GM23248 (cell line): ENCODE results near the gene SOX6.

Experiments
- EZH2 ChIP-seq: fragments of 200-600 bp; sonication (generic); IDR thresholded peaks from 2 replicates; pipeline ENCODE4 v1.6.1; 2018; ENCODE audit warnings: antibody characterized with exemption, mild to moderate bottlenecking; ENCODE audit not compliant: insufficient read depth, poor library complexity, severe bottlenecking
- EZH2phosphoT487 ChIP-seq: fragments of 200-600 bp; sonication (generic); IDR thresholded peaks from 2 replicates; pipeline ENCODE4 v1.6.1; 2018; ENCODE audit warnings: antibody characterized with exemption, moderate library complexity, mild to moderate bottlenecking, low read depth; ENCODE audit not compliant: insufficient read depth

DNA sequence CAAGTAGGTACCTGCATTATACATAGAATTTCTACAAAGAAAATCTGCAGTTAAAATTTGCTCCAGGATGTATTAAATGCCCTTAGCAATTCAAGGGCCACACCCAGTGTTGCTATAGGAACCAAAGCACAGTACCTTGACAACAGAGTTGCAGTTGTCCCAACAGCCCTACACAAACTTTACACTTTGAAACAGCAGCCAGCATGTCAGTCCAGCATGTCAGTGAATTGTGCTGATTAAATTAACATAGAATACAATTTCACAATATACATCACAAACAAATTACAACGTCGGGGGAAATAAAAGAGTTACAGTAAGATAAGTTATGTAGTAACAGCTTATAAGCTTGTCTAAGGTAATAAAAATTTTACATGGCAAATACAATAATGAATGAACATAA, 389.2 kb downstream of the SOX6 start:
- no peak for TF ChIP-seq EZH2phosphoT487
- no peak for TF ChIP-seq EZH2
